Esophagus muscularis mucosa (tissue), 3 donors: Measurements from ENCODE around the gene LRIF1.
"Not testable (repeated sequence)": the region's sequence is repeated elsewhere in the genome, so short reads cannot be mapped to it uniquely, and the experiment has no call there.

Source experiments
- POLR2AphosphoS5 ChIP-seq, 2 donors: sonication (generic); formaldehyde crosslinking; IDR thresholded peaks; one replicate each; pipeline ENCODE4 v1.6.1; 2017; ENCODE audit warnings: antibody characterized with exemption in 2 of 2
- TF ChIP-seq, protein P1 (sequence below), 3 experiments: fragments of 200-600 bp in 2 of 3; fragments of 450-650 bp in 1 of 3; sonication (generic) in 2 of 3; IDR thresholded peaks; one replicate each; pipeline ENCODE4 v1.5.1; 2017 to 2019; ENCODE audit warnings: antibody characterized with exemption in 3 of 3, mild to moderate bottlenecking in 2 of 3, moderate library complexity in 1 of 3

DNA sequence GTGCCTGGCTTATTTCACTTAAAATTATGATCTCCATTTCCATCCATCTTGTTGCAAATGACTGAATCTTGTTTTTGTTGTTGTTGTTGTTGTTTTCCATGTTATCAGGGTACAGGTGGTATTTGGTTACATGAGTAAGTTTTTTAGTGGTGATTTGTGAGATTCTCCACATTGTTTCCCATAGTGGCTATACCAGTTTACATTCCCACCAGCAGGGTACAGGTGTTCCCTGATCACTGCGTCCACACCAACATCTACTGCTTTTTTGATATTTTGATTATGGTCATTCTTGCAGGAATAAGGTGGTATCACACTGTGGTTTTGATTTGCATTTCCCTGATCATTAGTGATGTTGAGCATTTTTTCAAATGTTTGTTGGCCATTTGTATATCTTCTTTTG, 27.6 kb upstream of the LRIF1 start:
- TF ChIP-seq, protein P1, sequence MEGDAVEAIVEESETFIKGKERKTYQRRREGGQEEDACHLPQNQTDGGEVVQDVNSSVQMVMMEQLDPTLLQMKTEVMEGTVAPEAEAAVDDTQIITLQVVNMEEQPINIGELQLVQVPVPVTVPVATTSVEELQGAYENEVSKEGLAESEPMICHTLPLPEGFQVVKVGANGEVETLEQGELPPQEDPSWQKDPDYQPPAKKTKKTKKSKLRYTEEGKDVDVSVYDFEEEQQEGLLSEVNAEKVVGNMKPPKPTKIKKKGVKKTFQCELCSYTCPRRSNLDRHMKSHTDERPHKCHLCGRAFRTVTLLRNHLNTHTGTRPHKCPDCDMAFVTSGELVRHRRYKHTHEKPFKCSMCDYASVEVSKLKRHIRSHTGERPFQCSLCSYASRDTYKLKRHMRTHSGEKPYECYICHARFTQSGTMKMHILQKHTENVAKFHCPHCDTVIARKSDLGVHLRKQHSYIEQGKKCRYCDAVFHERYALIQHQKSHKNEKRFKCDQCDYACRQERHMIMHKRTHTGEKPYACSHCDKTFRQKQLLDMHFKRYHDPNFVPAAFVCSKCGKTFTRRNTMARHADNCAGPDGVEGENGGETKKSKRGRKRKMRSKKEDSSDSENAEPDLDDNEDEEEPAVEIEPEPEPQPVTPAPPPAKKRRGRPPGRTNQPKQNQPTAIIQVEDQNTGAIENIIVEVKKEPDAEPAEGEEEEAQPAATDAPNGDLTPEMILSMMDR (IDR thresholded peaks at IDR 0.05): not testable (repeated sequence)
- TF ChIP-seq POLR2AphosphoS5 (IDR thresholded peaks at IDR 0.05): not testable (repeated sequence)
